Measurements from ENCODE around the gene PAFAH1B1. TPM values are rescaled to one million over a fixed set of nuclear protein-coding genes. Genes with fewer than 3 reads are reported as not detected.

The PAFAH1B1 gene
- total and polyA plus RNA-seq, 12 donors = 42.4 to 166 (median 96.3) TPM

DNA sequence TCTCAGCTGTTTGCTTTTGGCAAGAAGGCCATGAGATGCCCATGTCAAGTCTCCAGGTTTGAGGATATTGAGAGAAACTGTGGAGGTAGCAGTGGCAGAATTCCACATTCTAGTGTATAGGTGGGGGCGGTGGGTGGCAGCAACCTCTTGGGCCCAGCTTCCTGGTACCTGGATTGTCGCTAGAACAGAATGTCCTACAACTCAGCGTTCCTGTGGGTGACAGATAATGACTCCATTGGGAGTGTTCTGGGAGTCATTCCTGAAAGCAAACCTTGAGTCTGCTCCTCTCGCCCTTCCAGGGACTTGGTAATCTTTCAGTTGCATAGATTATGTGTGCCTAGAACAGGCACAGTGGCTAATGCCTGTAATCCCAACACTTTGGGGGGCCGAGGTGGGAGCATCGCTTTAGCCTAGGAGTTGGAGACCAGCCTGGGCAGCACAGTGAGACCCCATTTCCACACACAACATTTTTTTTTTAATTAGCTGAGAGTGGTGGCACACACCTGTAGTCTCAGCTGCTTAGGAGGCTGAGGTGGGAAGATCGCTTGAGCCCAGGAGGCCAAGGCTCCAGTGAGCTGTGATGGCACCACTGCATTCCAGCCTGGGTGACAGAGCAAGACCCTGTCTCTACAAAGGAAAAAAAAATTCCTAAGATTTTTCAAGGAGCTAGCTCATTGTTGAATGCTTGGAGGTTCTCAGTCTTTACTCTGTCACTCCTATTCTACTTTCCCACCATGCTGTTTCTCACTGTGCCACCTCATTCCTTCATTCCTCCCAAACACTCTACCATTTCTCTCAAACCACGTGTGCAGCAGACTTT lies 43.9 kb upstream of the PAFAH1B1 start:
- TF ChIP-seq POLR2A (IDR thresholded peaks at IDR 0.05) = no peak
- TF ChIP-seq, protein P1, sequence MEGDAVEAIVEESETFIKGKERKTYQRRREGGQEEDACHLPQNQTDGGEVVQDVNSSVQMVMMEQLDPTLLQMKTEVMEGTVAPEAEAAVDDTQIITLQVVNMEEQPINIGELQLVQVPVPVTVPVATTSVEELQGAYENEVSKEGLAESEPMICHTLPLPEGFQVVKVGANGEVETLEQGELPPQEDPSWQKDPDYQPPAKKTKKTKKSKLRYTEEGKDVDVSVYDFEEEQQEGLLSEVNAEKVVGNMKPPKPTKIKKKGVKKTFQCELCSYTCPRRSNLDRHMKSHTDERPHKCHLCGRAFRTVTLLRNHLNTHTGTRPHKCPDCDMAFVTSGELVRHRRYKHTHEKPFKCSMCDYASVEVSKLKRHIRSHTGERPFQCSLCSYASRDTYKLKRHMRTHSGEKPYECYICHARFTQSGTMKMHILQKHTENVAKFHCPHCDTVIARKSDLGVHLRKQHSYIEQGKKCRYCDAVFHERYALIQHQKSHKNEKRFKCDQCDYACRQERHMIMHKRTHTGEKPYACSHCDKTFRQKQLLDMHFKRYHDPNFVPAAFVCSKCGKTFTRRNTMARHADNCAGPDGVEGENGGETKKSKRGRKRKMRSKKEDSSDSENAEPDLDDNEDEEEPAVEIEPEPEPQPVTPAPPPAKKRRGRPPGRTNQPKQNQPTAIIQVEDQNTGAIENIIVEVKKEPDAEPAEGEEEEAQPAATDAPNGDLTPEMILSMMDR (IDR thresholded peaks at IDR 0.05) = no peak
- no peaks in the 10 kb centered on the region for H3K27me3 ChIP-seq
- no peak overlapping the region for H3K27ac ChIP-seq
- H3K9me3 ChIP-seq (replicated peaks in 1 of 3) = no peaks in the 10 kb centered on the region
- H3K36me3 ChIP-seq (replicated peaks in 1 of 2) = no peaks in the 10 kb centered on the region
- no peak overlapping the region for H3K4me3 ChIP-seq
- no peak for DNase-seq
- intact Hi-C loops (cut with DNase I) = no loop called here
- no peaks in the 10 kb centered on the region for H3K4me1 ChIP-seq (replicated peaks in 1 of 2)
- WGBS, 4 donors = 82 to 92% (median 86%) methylated on average over 7 to 8 of the region's 8 CpGs

DNA sequence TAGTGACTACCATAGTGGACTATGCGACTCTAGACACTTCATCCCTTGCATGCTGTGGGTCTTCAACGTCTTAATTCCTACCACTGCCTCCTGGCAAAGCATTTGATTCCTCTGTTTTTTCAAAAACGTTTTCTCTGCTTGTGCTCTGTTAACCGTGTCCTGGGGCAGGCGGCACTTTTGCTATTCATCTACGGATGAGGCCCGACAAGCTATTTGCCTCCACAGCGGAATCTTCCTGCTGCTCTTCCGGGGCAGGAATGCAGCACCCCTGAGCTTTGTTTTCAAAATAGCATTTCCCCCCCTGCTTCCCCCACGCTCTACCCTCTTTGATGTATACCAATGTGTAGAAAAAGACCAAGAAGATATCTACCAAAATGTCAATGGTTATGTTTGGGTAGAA lies 42.0 kb upstream of the PAFAH1B1 start:
- DNase-seq = no peak
- TF ChIP-seq, protein P1 (IDR thresholded peaks at IDR 0.05) = no peak
- TF ChIP-seq POLR2A (IDR thresholded peaks at IDR 0.05) = no peak
- whole genome bisulfite sequencing, 4 donors = 50 to 56% (median 53%) methylated on average over 10 of the region's 10 CpGs
- H3K4me1 ChIP-seq (replicated peaks in 1 of 2) = no peaks in the 10 kb centered on the region
- H3K27ac ChIP-seq = no peak overlapping the region
- no peak overlapping the region for H3K4me3 ChIP-seq
- no peaks in the 10 kb centered on the region for H3K9me3 ChIP-seq (replicated peaks in 1 of 3)
- H3K36me3 ChIP-seq (replicated peaks in 1 of 2) = no peaks in the 10 kb centered on the region
- intact Hi-C loops (cut with DNase I) = no loop called here
- H3K27me3 ChIP-seq = no peaks in the 10 kb centered on the region

- WGBS, 4 donors = 57 to 67% (median 60%) methylated on average over 9 of the region's 9 CpGs
- TF ChIP-seq, protein P1 (IDR thresholded peaks at IDR 0.05) = no peak
- no peak for TF ChIP-seq POLR2A (IDR thresholded peaks at IDR 0.05)
- Histone ChIP-seq H3K4me3 (no peak overlapping the region), H3K27ac (no peak overlapping the region), H3K27me3 (no peaks in the 10 kb centered on the region), H3K4me1 (replicated peaks in 1 of 2) (no peaks in the 10 kb centered on the region), H3K36me3 (replicated peaks in 1 of 2) (no peaks in the 10 kb centered on the region), H3K9me3 (replicated peaks in 1 of 3) (no peaks in the 10 kb centered on the region)
- intact Hi-C loops (cut with DNase I) = no loop called here
- DNase-seq = no peak
Observed at GRCh38 chr17:2551928-2552327, 41.5 kb upstream of the PAFAH1B1 start.

- Histone ChIP-seq H3K4me1 (replicated peaks in 1 of 2) (no peaks in the 10 kb centered on the region), H3K9me3 (replicated peaks in 1 of 3) (no peaks in the 10 kb centered on the region), H3K27ac (no peak overlapping the region), H3K36me3 (replicated peaks in 1 of 2) (no peaks in the 10 kb centered on the region), H3K27me3 (no peaks in the 10 kb centered on the region), H3K4me3 (no peak overlapping the region)
- TF ChIP-seq, protein P1 (IDR thresholded peaks at IDR 0.05) = no peak
- no peak for TF ChIP-seq POLR2A (IDR thresholded peaks at IDR 0.05)
- intact Hi-C loops (cut with DNase I) = no loop called here
- DNase-seq = no peak
- 85 to 90% (median 88%) methylated on average over 5 of the region's 5 CpGs for WGBS, 4 donors
Observed at GRCh38 chr17:2560658-2561057, 32.8 kb upstream of the PAFAH1B1 start.

All from adrenal gland (tissue), 12 donors.